Smooth muscle cell (in vitro differentiated cells): ENCODE measurements around the gene HAVCR1. TPM values are rescaled to one million over a fixed set of nuclear protein-coding genes. Genes with fewer than 3 reads are reported as not detected.
"Not testable (repeated sequence)": the region's sequence is repeated elsewhere in the genome, so short reads cannot be mapped to it uniquely, and the experiment has no call there.

ENCODE experiments used
- DNase-seq: peaks from one replicate; lab custom pipeline; 2025; ENCODE audit not compliant: unreplicated experiment; lab: John Stamatoyannopoulos, UW
- H2AFZ ChIP-seq: fragments of 200-600 bp; sonication (generic); 2 replicates; pipeline ENCODE4 v1.6.0; 2016; ENCODE audit warnings: antibody characterized with exemption, low read depth, mild to moderate bottlenecking
- H3F3A ChIP-seq: fragments of 200-600 bp; sonication (generic); 2 replicates; pipeline ENCODE4 v1.6.0; 2017; ENCODE audit warnings: antibody characterized with exemption, low read depth
- H3K27ac ChIP-seq: fragments of 200-600 bp; sonication (generic); 2 replicates; pipeline ENCODE4 v1.5.1; 2016; ENCODE audit warnings: low read depth, mild to moderate bottlenecking
- H3K27me3 ChIP-seq: fragments of 200-600 bp; sonication (generic); 2 replicates; pipeline ENCODE4 v1.6.1; 2016; ENCODE audit warnings: low read depth, mild to moderate bottlenecking
- H3K36me3 ChIP-seq: fragments of 200-600 bp; sonication (generic); 2 replicates; pipeline ENCODE4 v1.5.1; 2016; ENCODE audit warnings: low read depth
- H3K4me1 ChIP-seq: fragments of 200-600 bp; sonication (generic); 2 replicates; pipeline ENCODE4 v1.5.1; 2016; ENCODE audit warnings: low read depth
- H3K4me2 ChIP-seq: fragments of 200-600 bp; sonication (generic); 2 replicates; pipeline ENCODE4 v1.6.0; 2016; ENCODE audit warnings: mild to moderate bottlenecking
- H3K4me3 ChIP-seq: fragments of 200-600 bp; sonication (generic); 2 replicates; pipeline ENCODE4 v1.5.1; 2016; ENCODE audit warnings: mild to moderate bottlenecking
- H3K79me2 ChIP-seq: fragments of 200-600 bp; sonication (generic); 2 replicates; pipeline ENCODE4 v1.6.0; 2016; ENCODE audit warnings: low read depth, mild to moderate bottlenecking
- H3K9ac ChIP-seq: fragments of 200-600 bp; sonication (generic); 2 replicates; pipeline ENCODE4 v1.6.0; 2016; ENCODE audit warnings: low read depth
- H3K9me3 ChIP-seq: fragments of 200-600 bp; sonication (generic); replicated peaks from 2 replicates; pipeline ENCODE4 v1.5.1; 2016; ENCODE audit warnings: low read depth
- H4K20me1 ChIP-seq: fragments of 200-600 bp; sonication (generic); 2 replicates; pipeline ENCODE4 v1.6.0; 2016; ENCODE audit warnings: low read depth
- CTCF ChIP-seq: fragments of 200-600 bp; sonication (generic); IDR thresholded peaks from 2 replicates; pipeline ENCODE4 v1.5.1; 2017; ENCODE audit warnings: borderline replicate concordance, mild to moderate bottlenecking, antibody characterized with exemption; ENCODE audit not compliant: insufficient read depth, poor library complexity, severe bottlenecking
- WGBS: methylation state at CpG from one replicate; pipeline ENCODE4 v1.1.7; 2016; ENCODE audit warnings: low lambda C conversion rate; 5-methylcytosine and 5-hydroxymethylcytosine counted together
- polyA plus RNA-seq: library from polyadenylated mRNA; unstranded; fragments of >200 nt; fragmentation: Nextera tagmentation; extraction: Ambion mirVana; gene quantifications from 2 replicates; pipeline ENCODE4 v1.2.1, GENCODE V29; 2016
- total RNA-seq: library from RNA; depleted of rRNA; stranded (reverse); fragments of >200 nt; gene quantifications from 2 replicates; pipeline ENCODE4 v1.2.3, GENCODE V29; 2014

HAVCR1 gene
- total and polyA plus RNA-seq, 2 experiments from 2014 or later, result not detected

GRCh38 chr5:157057459-157058370 is 1.2 kb downstream of the HAVCR1 start:
- no peaks in the 10 kb centered on the region for H3K4me1 ChIP-seq
- H3K4me2 ChIP-seq, result no peak overlapping the region
- H2AFZ ChIP-seq, result no peak overlapping the region
- no peak overlapping the region for H3K9ac ChIP-seq
- H3K4me3 ChIP-seq, result no peak overlapping the region
- no peak overlapping the region for H3K27ac ChIP-seq
- H4K20me1 ChIP-seq, result no peaks in the 10 kb centered on the region
- no peaks in the 10 kb centered on the region for H3K9me3 ChIP-seq
- no peaks in the 10 kb centered on the region for H3K36me3 ChIP-seq
- H3F3A ChIP-seq, result no peaks in the 10 kb centered on the region
- WGBS, result 81% methylated on average over 11 of the region's 11 CpGs
- no peak for TF ChIP-seq CTCF
- H3K27me3 ChIP-seq, result no peaks in the 10 kb centered on the region
- no peak for DNase-seq
- no peaks in the 10 kb centered on the region for H3K79me2 ChIP-seq

- not testable (repeated sequence) for DNase-seq, H3K36me3 ChIP-seq, H3K27me3 ChIP-seq, H3F3A ChIP-seq, H3K27ac ChIP-seq, H2AFZ ChIP-seq, H3K9me3 ChIP-seq, H3K9ac ChIP-seq, H4K20me1 ChIP-seq, H3K4me1 ChIP-seq, H3K4me2 ChIP-seq, H3K79me2 ChIP-seq, H3K4me3 ChIP-seq
- 91% methylated on average over 6 of the region's 6 CpGs for WGBS
Observed at GRCh38 chr5:157056848-157057247, 2.1 kb downstream of the HAVCR1 start.

- H3K79me2 ChIP-seq, result no peaks in the 10 kb centered on the region
- no peak for DNase-seq
- no peak for TF ChIP-seq CTCF
- H3K36me3 ChIP-seq, result no peaks in the 10 kb centered on the region
- no peaks in the 10 kb centered on the region for H3F3A ChIP-seq
- H3K4me3 ChIP-seq, result no peak overlapping the region
- H3K9ac ChIP-seq, result no peak overlapping the region
- H3K27me3 ChIP-seq, result no peaks in the 10 kb centered on the region
- no peaks in the 10 kb centered on the region for H3K4me1 ChIP-seq
- no peaks in the 10 kb centered on the region for H4K20me1 ChIP-seq
- H3K27ac ChIP-seq, result no peak overlapping the region
- 80% methylated on average over 7 of the region's 7 CpGs for WGBS
- H3K9me3 ChIP-seq, result no peaks in the 10 kb centered on the region
- H3K4me2 ChIP-seq, result no peak overlapping the region
- no peak overlapping the region for H2AFZ ChIP-seq
Observed at GRCh38 chr5:157051604-157052245, 7.2 kb downstream of the HAVCR1 start.

GRCh38 chr5:157050050-157050449 is 8.9 kb downstream of the HAVCR1 start:
- no peak for TF ChIP-seq CTCF
- Histone ChIP-seq H3K4me2 (peak overlapping the region; percentile 4), H2AFZ (no peak overlapping the region), H4K20me1 (no peaks in the 10 kb centered on the region), H3K27ac (no peak overlapping the region), H3F3A (peaks cover 7% of the 10 kb centered on the region), H3K9ac (no peak overlapping the region), H3K79me2 (no peaks in the 10 kb centered on the region), H3K4me3 (no peak overlapping the region), H3K4me1 (no peaks in the 10 kb centered on the region), H3K9me3 (no peaks in the 10 kb centered on the region), H3K36me3 (no peaks in the 10 kb centered on the region), H3K27me3 (no peaks in the 10 kb centered on the region)
- 62% methylated on average over 5 of the region's 5 CpGs for WGBS
- no peak for DNase-seq
